ENCODE data around the gene DEPDC1B. TPM values are rescaled to one million over a fixed set of nuclear protein-coding genes. Genes with fewer than 3 reads are reported as not detected.

Gene DEPDC1B
- total and polyA plus RNA-seq, 2 of the 8 experiments (the other 6 are each of a cell fraction or from before 2014, with no cell fraction given) = 30.8 to 67.4 TPM

DNA sequence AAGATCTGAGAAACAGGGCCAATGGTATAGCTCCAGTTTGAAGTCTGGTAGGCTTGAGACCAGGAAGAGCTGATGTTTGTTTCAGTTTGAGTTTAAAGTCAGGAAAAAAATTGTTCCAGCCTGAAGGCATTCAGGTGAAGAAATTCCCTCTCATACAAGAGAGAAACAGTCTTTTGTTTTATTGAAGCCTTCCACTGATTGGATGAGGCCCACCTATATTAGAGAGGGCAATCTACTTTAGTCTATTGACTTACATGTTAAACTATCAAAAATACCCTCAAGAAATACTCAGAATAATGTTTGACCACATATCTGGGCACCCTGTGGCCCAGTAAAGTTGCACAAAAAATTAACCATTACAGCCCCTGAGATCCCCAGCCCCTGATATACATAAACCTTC, 5.2 kb upstream of the DEPDC1B start:
- Histone ChIP-seq H3K23ac (ENCODE audit: insufficient read length) (no peak overlapping the region), H4K20me1 (replicated peaks in 1 of 2; ENCODE audit: control insufficient read depth in 1 of 2, insufficient read depth in 2 of 2, low read length in 2 of 2) (no peaks in the 10 kb centered on the region), H4K5ac (ENCODE audit: insufficient read length, low read depth, low read length) (no peak overlapping the region), H3K9ac (replicated peaks in 1 of 4; ENCODE audit: extremely low read depth in 1 of 4, low read depth in 3 of 4, low read length in 3 of 4) (no peak overlapping the region), H2BK12ac (ENCODE audit: low read depth, low read length) (no peak overlapping the region), H3K23me2 (ENCODE audit: low read depth, low read length) (peaks cover 4% of the 10 kb centered on the region; the same call in 1 of the 2 replicates), H3K79me2 (ENCODE audit: control insufficient read depth in 1 of 2, insufficient read depth in 2 of 2, low read length in 2 of 2) (no peaks in the 10 kb centered on the region), H3K4me2 (ENCODE audit: insufficient read depth in 1 of 2, low read depth in 2 of 2, low read length in 2 of 2) (no peak overlapping the region), H3K79me1 (ENCODE audit: low read depth, low read length) (no peaks in the 10 kb centered on the region), H3K18ac (ENCODE audit: extremely low read depth, low read length) (no peak overlapping the region), H3K27me3 (replicated peaks in 1 of 4; ENCODE audit: control insufficient read depth in 3 of 4, extremely low read depth in 1 of 4, insufficient read depth in 3 of 4, low read length in 3 of 4) (no peaks in the 10 kb centered on the region), H3K4me1 (replicated peaks in 1 of 4; ENCODE audit: control insufficient read depth in 3 of 4, insufficient read depth in 4 of 4, low read length in 3 of 4) (peaks cover 0 to 7% (median 3%) of the 10 kb centered on the region in 4 experiments; a peak in 2 of 7 replicates), H2AK5ac (ENCODE audit: low read depth, low read length) (no peak overlapping the region), H3K4ac (replicated peaks; ENCODE audit: insufficient read length, low read depth, low read length) (no peak overlapping the region), H2BK15ac (ENCODE audit: low read length) (no peak overlapping the region), H3K36me3 (ENCODE audit: control insufficient read depth in 2 of 4, insufficient read depth in 4 of 4, low read length in 3 of 4) (no peaks in the 10 kb centered on the region), H4K91ac (replicated peaks; ENCODE audit: insufficient read length, low read length) (no peak overlapping the region), H2BK5ac (ENCODE audit: low read depth, low read length) (no peak overlapping the region), H2BK20ac (ENCODE audit: low read length) (no peak overlapping the region), H3K56ac (replicated peaks; ENCODE audit: insufficient read length, low read depth, low read length) (no peak overlapping the region), H4K8ac (ENCODE audit: extremely low read depth, insufficient read depth, low read length) (no peak overlapping the region), H3K27ac (ENCODE audit: low read depth, low read length) (no peak overlapping the region), H3K4me3 (ENCODE audit: extremely low read depth in 1 of 4, insufficient read depth in 2 of 4, low read depth in 3 of 4, low read length in 4 of 4) (no peak overlapping the region), H2BK120ac (replicated peaks; ENCODE audit: low read depth, low read length) (no peak overlapping the region), H3K14ac (ENCODE audit: insufficient read length) (no peak overlapping the region), H2AFZ (ENCODE audit: low read length) (no peak overlapping the region), H3K9me3 (ENCODE audit: insufficient read depth in 2 of 2, low read depth in 1 of 2, low read length in 1 of 2) (no peaks in the 10 kb centered on the region)
- FAIRE-seq (no peak), DNase-seq (ENCODE audit: low read depth in 1 of 2, low spot score in 2 of 2) (no peak)
- ChIA-PET POLR2A (ENCODE audit: partially characterized antibody) (no interaction called here), CTCF (ENCODE audit: partially characterized antibody) (interaction anchor here (1.2 kb wide), 1 partner anchor 87 kb away, joined by 3 read pairs; no protein-coding TSS in a partner anchor)
- TF ChIP-seq PHF8 (conservative IDR thresholded peaks at IDR 0.05; ENCODE audit: low read depth, low read length) (no peak), TBP (IDR thresholded peaks at IDR 0.05; ENCODE audit: low read depth, low read length) (no peak), RXRA (IDR thresholded peaks at IDR 0.05; ENCODE audit: insufficient read depth, low read depth, low read length) (no peak), KDM1A (IDR thresholded peaks at IDR 0.05; ENCODE audit: borderline replicate concordance, low read length) (no peak), BCL11A (IDR thresholded peaks at IDR 0.05; ENCODE audit: low read depth in 2 of 2, low read length in 2 of 2) (no peak), EP300 (IDR thresholded peaks at IDR 0.05; ENCODE audit: borderline replicate concordance in 1 of 2, low read depth in 2 of 2, low read length in 2 of 2) (no peak), CHD1 (IDR thresholded peaks at IDR 0.05; ENCODE audit: low read depth, low read length) (no peak), SRF (IDR thresholded peaks at IDR 0.05; ENCODE audit: low read depth, low read length) (no peak), KDM4A (IDR thresholded peaks at IDR 0.05; ENCODE audit: low read depth, low read length, severe bottlenecking) (no peak), RNF2 (IDR thresholded peaks at IDR 0.05; ENCODE audit: borderline replicate concordance, low read depth, low read length, missing control alignments, poor library complexity, severe bottlenecking) (no peak), SP4 (IDR thresholded peaks at IDR 0.05; ENCODE audit: low read length) (no peak), SIN3A (conservative IDR thresholded peaks at IDR 0.05 in 1 of 2, IDR thresholded peaks at IDR 0.05 in 1 of 2; ENCODE audit: low read depth in 1 of 2, low read length in 2 of 2) (no peak), POU5F1 (IDR thresholded peaks at IDR 0.05; ENCODE audit: low read depth, low read length) (no peak)
- TF ChIP-seq, protein P1, sequence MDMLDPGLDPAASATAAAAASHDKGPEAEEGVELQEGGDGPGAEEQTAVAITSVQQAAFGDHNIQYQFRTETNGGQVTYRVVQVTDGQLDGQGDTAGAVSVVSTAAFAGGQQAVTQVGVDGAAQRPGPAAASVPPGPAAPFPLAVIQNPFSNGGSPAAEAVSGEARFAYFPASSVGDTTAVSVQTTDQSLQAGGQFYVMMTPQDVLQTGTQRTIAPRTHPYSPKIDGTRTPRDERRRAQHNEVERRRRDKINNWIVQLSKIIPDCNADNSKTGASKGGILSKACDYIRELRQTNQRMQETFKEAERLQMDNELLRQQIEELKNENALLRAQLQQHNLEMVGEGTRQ (IDR thresholded peaks at IDR 0.05; ENCODE audit: low read length) = no peak

Measured in H1 (cell line).